B cell (primary cell): Measurements from ENCODE around the gene RAB26. TPM values are rescaled to one million over a fixed set of nuclear protein-coding genes. Genes with fewer than 3 reads are reported as not detected.

ENCODE experiments used
- ATAC-seq: fragments of 200-7000 bp; cut with Tn5 transposase; one replicate; pipeline ENCODE4 v1.10.0; 2021; ENCODE audit warnings: low read depth, mild to moderate bottlenecking, moderate number of reproducible peaks, moderate library complexity
- CTCF ChIA-PET: fragments of 350-600 bp; sonication (Branson Sonifier 250); formaldehyde crosslinking; loops from one replicate; lab custom pipeline; 2021; ENCODE audit warnings: antibody characterized with exemption, inconsistent platforms; lab: Charles Lee
- POLR2A ChIA-PET: fragments of 350-600 bp; sonication (Branson Sonifier 250); formaldehyde crosslinking; loops from one replicate; lab custom pipeline; 2021; ENCODE audit warnings: antibody characterized with exemption; lab: Charles Lee
- DNase-seq: peaks from one replicate; pipeline ENCODE4 v3.0.0; 2013
- H2AFZ ChIP-seq: 2 replicates; pipeline ENCODE4 v1.6.1; 2012; ENCODE audit warnings: mild to moderate bottlenecking, low read depth, low read length; ENCODE audit not compliant: insufficient read depth, poor library complexity, severe bottlenecking
- H3K27ac ChIP-seq, 2 donors: 1 replicate in 1 of 2; 2 replicates in 1 of 2; pipeline ENCODE4 v1.5.1; 2012 to 2013; ENCODE audit warnings: low read length in 2 of 2, mild to moderate bottlenecking in 2 of 2, moderate library complexity in 1 of 2
- H3K27me3 ChIP-seq, 4 experiments: fragments of 200-600 bp in 1 of 4; sonication (generic) in 1 of 4; replicated peaks in 1 of 4; 1 replicate in 2 of 4; 2 replicates in 2 of 4; pipeline versions ENCODE4 v1.6.1 to v1.7.0; 2013 to 2016; ENCODE audit warnings: low read length in 3 of 4, mild to moderate bottlenecking in 2 of 4, mixed read lengths in 1 of 4, moderate library complexity in 1 of 4; ENCODE audit not compliant: insufficient read depth in 4 of 4, control insufficient read depth in 3 of 4; ENCODE audit errors: control extremely low read depth in 1 of 4
- H3K36me3 ChIP-seq, 2 experiments: replicated peaks in 1 of 2; 1 replicate in 1 of 2; 2 replicates in 1 of 2; pipeline versions ENCODE4 v1.6.1 to v1.7.1; 2013; ENCODE audit warnings: low read length in 1 of 2; ENCODE audit not compliant: insufficient read depth in 2 of 2, control insufficient read depth in 1 of 2; ENCODE audit errors: control extremely low read depth in 1 of 2, extremely low read depth in 1 of 2
- H3K4me1 ChIP-seq, 2 donors: fragments of 200-600 bp in 1 of 2; sonication (generic) in 1 of 2; 1 replicate in 1 of 2; 2 replicates in 1 of 2; pipeline versions ENCODE4 v1.5.1 to v1.6.1; 2013 to 2017; ENCODE audit warnings: low read length in 2 of 2; ENCODE audit not compliant: control insufficient read depth in 2 of 2, insufficient read depth in 2 of 2
- H3K4me2 ChIP-seq: replicated peaks from 2 replicates; pipeline ENCODE3; 2012; ENCODE audit warnings: mild to moderate bottlenecking, low read depth, low read length; ENCODE audit not compliant: poor library complexity, severe bottlenecking
- H3K4me3 ChIP-seq, 5 experiments: fragments of 200-600 bp in 1 of 5; sonication (generic) in 1 of 5; 1 replicate in 3 of 5; 2 replicates in 2 of 5; pipeline versions ENCODE4 v1.5.1 to v1.7.0; 2011 to 2016; ENCODE audit warnings: low read length in 4 of 5, mild to moderate bottlenecking in 4 of 5, low read depth in 2 of 5, control low read depth in 1 of 5, moderate library complexity in 1 of 5; ENCODE audit not compliant: insufficient read depth in 1 of 5; ENCODE audit errors: control extremely low read depth in 1 of 5, extremely low read depth in 1 of 5
- H3K79me2 ChIP-seq: fragments of 200-600 bp; sonication (generic); one replicate; pipeline ENCODE4 v1.6.0; 2016; ENCODE audit warnings: low read length; ENCODE audit not compliant: control insufficient read depth, insufficient read depth
- H3K9ac ChIP-seq: fragments of 200-600 bp; sonication (generic); 2 replicates; pipeline ENCODE4 v1.6.1; 2017; ENCODE audit warnings: mild to moderate bottlenecking, low read length, moderate library complexity
- H3K9me3 ChIP-seq, 3 donors: one replicate each; pipeline versions ENCODE4 v1.6.1 to v1.7.1; 2013; ENCODE audit warnings: low read length in 2 of 3; ENCODE audit not compliant: control insufficient read depth in 2 of 3, insufficient read depth in 1 of 3; ENCODE audit errors: control extremely low read depth in 1 of 3
- H4K20me1 ChIP-seq: 2 replicates; pipeline ENCODE4 v1.6.0; 2012; ENCODE audit warnings: mild to moderate bottlenecking, low read length; ENCODE audit not compliant: insufficient read depth, control insufficient read depth, poor library complexity, severe bottlenecking
- H3K27ac Mint-ChIP-seq: one replicate; pipeline ENCODE4 v1.8.0; 2021; ENCODE audit warnings: mixed read lengths
- H3K27me3 Mint-ChIP-seq: one replicate; pipeline ENCODE4 v1.8.0; 2021; ENCODE audit warnings: mixed read lengths
- H3K4me1 Mint-ChIP-seq: one replicate; pipeline ENCODE4 v1.8.0; 2021; ENCODE audit warnings: mixed read lengths
- H3K4me3 Mint-ChIP-seq: one replicate; pipeline ENCODE4 v1.8.0; 2021; ENCODE audit warnings: mixed read lengths
- H3K9me3 Mint-ChIP-seq: one replicate; pipeline ENCODE4 v1.8.0; 2022; ENCODE audit warnings: mixed read lengths; ENCODE audit not compliant: insufficient read depth
- EZH2 ChIP-seq: IDR thresholded peaks from 2 replicates; pipeline ENCODE4 v1.6.1; 2012; ENCODE audit warnings: borderline replicate concordance, low read depth, mild to moderate bottlenecking, moderate library complexity, low read length; ENCODE audit not compliant: insufficient read depth, poor library complexity, severe bottlenecking
- WGBS: methylation state at CpG from one replicate; pipeline ENCODE4 v1.1.5; 2013; ENCODE audit warnings: missing lambda C conversion rate; ENCODE audit not compliant: insufficient coverage; 5-methylcytosine and 5-hydroxymethylcytosine counted together
- intact Hi-C: fragments of 100-400 bp; cut with micrococcal nuclease; formaldehyde crosslinking; loops from one replicate; pipeline ENCODE4 v1.10.0; 2022
- polyA plus RNA-seq: library from polyadenylated mRNA; depleted of rRNA; stranded (reverse); fragments of >200 nt; gene quantifications from 2 replicates; pipeline ENCODE4 v1.2.3, GENCODE V29; 2012
- total RNA-seq, 2 donors: library from RNA; stranded (reverse); fragments of 120-200 nt in 1 of 2; gene quantifications; 1 replicate in 1 of 2; 2 replicates in 1 of 2; pipeline versions ENCODE4 v1.2.3 to v1.2.4, GENCODE V29; 2013 to 2022
- TF ChIP-seq, protein P1 (sequence below): fragments of 200-600 bp; IDR thresholded peaks from one replicate; pipeline ENCODE4 v1.8.0; 2022; ENCODE audit warnings: antibody characterized with exemption, mild to moderate bottlenecking

The RAB26 gene
- total and polyA plus RNA-seq, 2 donors (not counting 1 experiment from before 2014, with no cell fraction given) = 0.62 to 1.2 TPM

DNA sequence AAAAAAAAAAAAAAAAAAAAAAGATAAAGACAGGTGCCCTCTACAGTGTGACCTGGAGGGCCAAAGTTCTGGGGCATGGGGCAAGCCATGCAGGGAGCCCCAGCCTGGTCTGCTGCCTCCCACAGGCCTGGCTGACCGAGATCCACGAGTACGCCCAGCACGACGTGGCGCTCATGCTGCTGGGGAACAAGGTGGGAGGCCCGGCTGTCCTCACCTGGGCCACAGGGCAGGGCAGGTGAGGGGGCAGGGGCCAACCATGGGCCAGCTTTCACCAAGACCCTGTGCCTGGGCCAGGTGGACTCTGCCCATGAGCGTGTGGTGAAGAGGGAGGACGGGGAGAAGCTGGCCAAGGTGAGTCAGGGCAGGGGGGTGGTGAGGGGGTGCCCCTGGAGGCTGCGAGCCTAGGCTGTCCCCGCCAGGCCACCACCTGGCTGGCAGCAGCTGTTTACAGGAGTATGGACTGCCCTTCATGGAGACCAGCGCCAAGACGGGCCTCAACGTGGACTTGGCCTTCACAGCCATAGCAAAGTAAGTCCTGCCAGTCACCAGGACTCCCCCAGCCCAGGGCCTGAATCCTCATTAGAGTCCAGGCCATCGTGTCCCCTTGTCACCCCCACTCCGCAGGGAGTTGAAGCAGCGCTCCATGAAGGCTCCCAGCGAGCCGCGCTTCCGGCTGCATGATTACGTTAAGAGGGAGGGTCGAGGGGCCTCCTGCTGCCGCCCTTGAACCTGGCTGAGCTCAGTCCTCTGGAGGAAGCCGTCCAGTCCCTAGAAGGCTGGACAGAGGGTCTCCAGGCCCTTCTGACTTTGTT lies 4.5 kb downstream of the RAB26 start:
- intact Hi-C loops = loop anchor here (1.0 to 10.0 kb wide), 2 partner anchors 32 to 752 kb away; no protein-coding TSS in a partner anchor
- H2AFZ ChIP-seq = no peak overlapping the region
- peak overlapping the region; percentile 79 for H3K4me3 Mint-ChIP-seq
- peaks cover 68% of the 10 kb centered on the region for H3K4me1 Mint-ChIP-seq
- no peaks in the 10 kb centered on the region for H3K9me3 Mint-ChIP-seq
- TF ChIP-seq EZH2 = no peak
- TF ChIP-seq, protein P1, sequence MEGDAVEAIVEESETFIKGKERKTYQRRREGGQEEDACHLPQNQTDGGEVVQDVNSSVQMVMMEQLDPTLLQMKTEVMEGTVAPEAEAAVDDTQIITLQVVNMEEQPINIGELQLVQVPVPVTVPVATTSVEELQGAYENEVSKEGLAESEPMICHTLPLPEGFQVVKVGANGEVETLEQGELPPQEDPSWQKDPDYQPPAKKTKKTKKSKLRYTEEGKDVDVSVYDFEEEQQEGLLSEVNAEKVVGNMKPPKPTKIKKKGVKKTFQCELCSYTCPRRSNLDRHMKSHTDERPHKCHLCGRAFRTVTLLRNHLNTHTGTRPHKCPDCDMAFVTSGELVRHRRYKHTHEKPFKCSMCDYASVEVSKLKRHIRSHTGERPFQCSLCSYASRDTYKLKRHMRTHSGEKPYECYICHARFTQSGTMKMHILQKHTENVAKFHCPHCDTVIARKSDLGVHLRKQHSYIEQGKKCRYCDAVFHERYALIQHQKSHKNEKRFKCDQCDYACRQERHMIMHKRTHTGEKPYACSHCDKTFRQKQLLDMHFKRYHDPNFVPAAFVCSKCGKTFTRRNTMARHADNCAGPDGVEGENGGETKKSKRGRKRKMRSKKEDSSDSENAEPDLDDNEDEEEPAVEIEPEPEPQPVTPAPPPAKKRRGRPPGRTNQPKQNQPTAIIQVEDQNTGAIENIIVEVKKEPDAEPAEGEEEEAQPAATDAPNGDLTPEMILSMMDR = no peak
- no peaks in the 10 kb centered on the region for H3K9me3 ChIP-seq
- H4K20me1 ChIP-seq = peaks cover 78% of the 10 kb centered on the region
- POLR2A ChIA-PET = interaction anchor here (0.6 to 1.0 kb wide), 3 partner anchors 146 to 687 kb away, joined by 3 to 10 read pairs (median 4); no protein-coding TSS in a partner anchor
- CTCF ChIA-PET = interaction anchor here (0.6 to 5.9 kb wide), 12 partner anchors 12 to 1244 kb away, joined by 3 to 72 read pairs (median 5); partner anchors contain the start of genes ECI1 and NDUFB10
- H3K79me2 ChIP-seq = peaks cover 62% of the 10 kb centered on the region
- DNase-seq (no peak), ATAC-seq (no peak)
- peaks cover 0 to 18% of the 10 kb centered on the region in 2 experiments for H3K36me3 ChIP-seq
- H3K27me3 Mint-ChIP-seq = no peaks in the 10 kb centered on the region
- peaks cover 0 to 4% (median 0%) of the 10 kb centered on the region in 4 experiments for H3K27me3 ChIP-seq
- WGBS = 56% methylated on average over 24 of the region's 25 CpGs
- peak overlapping the region; percentile 99 for H3K9ac ChIP-seq
- peak overlapping the region in 4 of 5 experiments; percentile 70 to 100 (median 86) for H3K4me3 ChIP-seq
- peak overlapping the region; percentile 59 for H3K27ac Mint-ChIP-seq
- H3K4me1 ChIP-seq = peaks cover 59 to 82% of the 10 kb centered on the region in 2 donors
- H3K4me2 ChIP-seq = peak overlapping the region; percentile 98
- H3K27ac ChIP-seq = no peak overlapping the region
